ENCODE data around the gene NRBF2.
"Not testable (repeated sequence)": the region's sequence is repeated elsewhere in the genome, so short reads cannot be mapped to it uniquely, and the experiment has no call there.

The NRBF2 gene

DNA sequence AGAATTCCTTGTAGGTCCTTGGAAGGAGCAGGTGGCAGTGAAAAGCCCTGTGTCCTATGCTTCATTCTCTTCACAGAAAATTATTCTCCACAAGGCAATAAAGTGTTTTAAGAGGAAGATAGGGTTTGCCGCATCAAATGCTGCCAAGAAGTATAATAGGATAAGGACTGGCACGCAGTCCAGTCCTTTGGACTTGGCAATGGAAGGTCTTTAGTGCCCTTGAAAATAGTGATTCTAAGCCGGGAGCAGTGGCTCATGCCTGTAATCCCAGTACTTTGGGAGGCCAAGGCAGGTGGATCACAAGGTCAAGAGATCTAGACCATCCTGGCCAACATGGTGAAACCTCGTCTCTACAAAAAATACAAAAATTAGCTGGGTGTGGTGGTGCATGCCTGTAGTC lies 29.9 kb upstream of the NRBF2 start:
- H2AFZ ChIP-seq (ENCODE audit: low read depth, low read length); H3K4me1 ChIP-seq (ENCODE audit: low read length); H3K9ac ChIP-seq (ENCODE audit: low read length); H3K4me2 ChIP-seq (ENCODE audit: low read length); H4K20me1 ChIP-seq (ENCODE audit: insufficient read depth, low read length); H3K27me3 ChIP-seq (ENCODE audit: low read depth, low read length); H3K36me3 ChIP-seq (replicated peaks; ENCODE audit: low read depth, low read length); H3K9me3 ChIP-seq (ENCODE audit: insufficient read depth, low read length); H3K27ac ChIP-seq (ENCODE audit: low read length); H3K79me2 ChIP-seq (ENCODE audit: low read length); H3K4me3 ChIP-seq (ENCODE audit: low read length): not testable (repeated sequence)

DNA sequence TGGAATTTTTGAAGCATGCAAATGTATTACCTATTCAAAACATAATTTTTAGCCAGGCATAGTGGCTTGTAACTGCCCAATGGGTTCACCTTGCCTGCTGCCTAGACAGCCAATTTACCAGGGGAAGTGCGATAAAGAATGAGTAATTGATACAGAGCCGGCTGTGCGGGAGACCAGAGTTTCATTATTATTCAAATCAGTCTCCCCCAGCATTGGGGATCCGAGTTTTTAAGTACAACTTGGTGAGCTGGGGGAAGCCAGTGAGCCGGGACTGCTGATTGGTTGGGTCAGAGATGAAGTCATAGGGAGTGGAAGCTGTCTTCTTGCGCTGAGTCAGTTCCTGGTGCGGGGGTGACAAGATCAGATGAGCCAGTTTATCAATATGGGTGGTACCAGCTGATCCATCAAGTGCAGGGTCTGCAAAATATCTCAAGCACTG lies 29.1 kb upstream of the NRBF2 start:
- Histone ChIP-seq H4K20me1 (ENCODE audit: insufficient read depth, low read length) (no peaks in the 10 kb centered on the region), H3K27ac (ENCODE audit: low read length) (no peak overlapping the region), H3K4me1 (ENCODE audit: low read length) (peaks cover 6% of the 10 kb centered on the region), H3K36me3 (replicated peaks; ENCODE audit: low read depth, low read length) (no peaks in the 10 kb centered on the region), H3K9ac (ENCODE audit: low read length) (no peak overlapping the region), H3K27me3 (ENCODE audit: low read depth, low read length) (no peaks in the 10 kb centered on the region), H3K9me3 (ENCODE audit: insufficient read depth, low read length) (no peaks in the 10 kb centered on the region), H3K4me2 (ENCODE audit: low read length) (peak overlapping the region; percentile 48), H3K4me3 (ENCODE audit: low read length) (no peak overlapping the region; the same call in 1 of the 2 replicates), H3K79me2 (ENCODE audit: low read length) (no peaks in the 10 kb centered on the region), H2AFZ (ENCODE audit: low read depth, low read length) (no peak overlapping the region)
- no peak for TF ChIP-seq EZH2phosphoT487 (IDR thresholded peaks at IDR 0.05; ENCODE audit: low read depth)
- TF ChIP-seq, protein P1, sequence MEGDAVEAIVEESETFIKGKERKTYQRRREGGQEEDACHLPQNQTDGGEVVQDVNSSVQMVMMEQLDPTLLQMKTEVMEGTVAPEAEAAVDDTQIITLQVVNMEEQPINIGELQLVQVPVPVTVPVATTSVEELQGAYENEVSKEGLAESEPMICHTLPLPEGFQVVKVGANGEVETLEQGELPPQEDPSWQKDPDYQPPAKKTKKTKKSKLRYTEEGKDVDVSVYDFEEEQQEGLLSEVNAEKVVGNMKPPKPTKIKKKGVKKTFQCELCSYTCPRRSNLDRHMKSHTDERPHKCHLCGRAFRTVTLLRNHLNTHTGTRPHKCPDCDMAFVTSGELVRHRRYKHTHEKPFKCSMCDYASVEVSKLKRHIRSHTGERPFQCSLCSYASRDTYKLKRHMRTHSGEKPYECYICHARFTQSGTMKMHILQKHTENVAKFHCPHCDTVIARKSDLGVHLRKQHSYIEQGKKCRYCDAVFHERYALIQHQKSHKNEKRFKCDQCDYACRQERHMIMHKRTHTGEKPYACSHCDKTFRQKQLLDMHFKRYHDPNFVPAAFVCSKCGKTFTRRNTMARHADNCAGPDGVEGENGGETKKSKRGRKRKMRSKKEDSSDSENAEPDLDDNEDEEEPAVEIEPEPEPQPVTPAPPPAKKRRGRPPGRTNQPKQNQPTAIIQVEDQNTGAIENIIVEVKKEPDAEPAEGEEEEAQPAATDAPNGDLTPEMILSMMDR (IDR thresholded peaks at IDR 0.05; ENCODE audit: low read depth, low read length), result no peak

DNA sequence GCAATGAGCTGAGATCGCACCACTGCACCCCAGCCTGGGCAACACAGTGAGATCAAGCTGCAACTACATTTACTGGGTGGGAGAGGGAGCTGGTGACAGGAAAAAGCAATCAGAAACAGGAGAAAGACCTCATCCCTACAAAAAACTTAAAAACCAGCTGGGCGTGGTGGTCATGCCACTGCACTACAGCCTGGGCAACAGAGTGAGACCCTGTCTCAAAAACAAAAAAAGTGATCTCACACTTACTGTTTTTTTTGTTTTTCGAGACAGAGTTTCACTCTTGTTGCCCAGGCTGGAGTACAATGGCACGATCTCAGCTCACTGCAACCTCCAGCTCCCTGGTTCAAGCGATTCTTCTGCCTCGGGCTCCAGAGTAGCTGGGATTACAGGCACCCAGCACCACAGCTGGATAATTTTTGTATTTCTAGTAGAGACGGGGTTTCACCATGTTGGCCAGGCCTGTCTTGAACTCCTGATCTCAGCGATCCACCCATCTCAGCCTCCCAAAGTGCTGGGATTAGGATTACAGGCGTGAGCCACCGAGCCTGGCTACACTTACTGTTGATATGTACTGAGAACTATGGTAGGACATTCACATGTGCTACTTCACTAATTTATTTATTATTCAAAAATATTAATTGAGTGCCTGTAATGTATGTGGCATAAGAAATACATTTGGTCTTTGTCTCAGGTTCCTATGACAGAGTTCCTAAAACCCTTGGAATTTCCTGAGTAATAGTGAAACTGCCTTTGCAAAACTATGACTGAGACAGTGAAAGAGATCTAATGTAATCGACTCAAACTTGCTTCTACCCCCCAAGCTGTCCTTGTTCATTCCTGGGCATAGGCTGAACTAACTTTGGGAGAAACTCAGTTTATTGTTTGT lies 27.7 kb upstream of the NRBF2 start:
- Histone ChIP-seq H3K4me2 (ENCODE audit: low read length) (no peak overlapping the region), H3K9me3 (ENCODE audit: insufficient read depth, low read length) (no peaks in the 10 kb centered on the region), H3K4me3 (ENCODE audit: low read length) (no peak overlapping the region), H3K9ac (ENCODE audit: low read length) (no peak overlapping the region), H2AFZ (ENCODE audit: low read depth, low read length) (no peak overlapping the region), H4K20me1 (ENCODE audit: insufficient read depth, low read length) (no peaks in the 10 kb centered on the region), H3K27me3 (ENCODE audit: low read depth, low read length) (no peaks in the 10 kb centered on the region), H3K79me2 (ENCODE audit: low read length) (no peaks in the 10 kb centered on the region), H3K36me3 (replicated peaks; ENCODE audit: low read depth, low read length) (no peaks in the 10 kb centered on the region), H3K4me1 (ENCODE audit: low read length) (peaks cover 6% of the 10 kb centered on the region), H3K27ac (ENCODE audit: low read length) (no peak overlapping the region)
- TF ChIP-seq, protein P1 (IDR thresholded peaks at IDR 0.05; ENCODE audit: low read depth, low read length), result no peak
- no peak for TF ChIP-seq EZH2phosphoT487 (IDR thresholded peaks at IDR 0.05; ENCODE audit: low read depth)

DNA sequence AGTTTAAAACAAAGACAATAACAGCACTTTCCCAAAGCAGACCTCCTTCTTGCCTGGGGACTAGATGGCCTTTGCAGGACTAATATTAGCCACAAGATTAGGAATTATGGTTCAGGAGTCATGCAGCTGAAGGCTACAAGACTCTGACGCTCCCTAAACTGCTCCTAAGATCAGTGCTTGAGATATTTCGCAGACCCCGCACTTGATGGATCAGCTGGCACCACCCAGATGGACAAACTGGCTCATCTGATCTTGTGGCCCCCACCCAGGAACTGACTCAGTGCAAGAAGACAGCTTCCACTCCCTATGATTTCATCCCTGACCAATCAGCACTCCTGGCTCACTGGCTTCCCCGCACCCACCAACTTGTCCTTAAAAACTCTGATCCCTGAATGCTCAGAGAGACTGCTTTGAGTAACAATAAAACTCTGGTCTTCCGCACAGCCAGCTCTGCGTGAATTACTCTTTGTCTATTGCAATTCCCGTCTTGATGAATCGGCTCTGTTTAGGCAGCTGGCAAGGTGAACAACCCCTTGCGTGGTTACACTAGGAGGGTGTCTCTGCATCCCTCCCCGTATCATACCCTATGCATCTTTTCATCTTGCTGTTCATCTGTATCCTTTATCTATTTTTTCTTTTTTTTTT lies 26.9 kb upstream of the NRBF2 start:
- H3K4me1 ChIP-seq (ENCODE audit: low read length), result peaks cover 6% of the 10 kb centered on the region
- no peak overlapping the region for H3K4me2 ChIP-seq (ENCODE audit: low read length)
- H2AFZ ChIP-seq (ENCODE audit: low read depth, low read length), result no peak overlapping the region
- no peaks in the 10 kb centered on the region for H3K9me3 ChIP-seq (ENCODE audit: insufficient read depth, low read length)
- H3K27me3 ChIP-seq (ENCODE audit: low read depth, low read length), result no peaks in the 10 kb centered on the region
- no peaks in the 10 kb centered on the region for H3K79me2 ChIP-seq (ENCODE audit: low read length)
- H3K36me3 ChIP-seq (replicated peaks; ENCODE audit: low read depth, low read length), result no peaks in the 10 kb centered on the region
- no peaks in the 10 kb centered on the region for H4K20me1 ChIP-seq (ENCODE audit: insufficient read depth, low read length)
- no peak overlapping the region for H3K9ac ChIP-seq (ENCODE audit: low read length)
- TF ChIP-seq EZH2phosphoT487 (IDR thresholded peaks at IDR 0.05; ENCODE audit: low read depth), result no peak
- TF ChIP-seq, protein P1 (IDR thresholded peaks at IDR 0.05; ENCODE audit: low read depth, low read length), result no peak
- H3K27ac ChIP-seq (ENCODE audit: low read length), result no peak overlapping the region
- H3K4me3 ChIP-seq (ENCODE audit: low read length), result no peak overlapping the region
